Thyroid gland (tissue), 4 donors: ENCODE results near the gene CDHR5. TPM values are rescaled to one million over a fixed set of nuclear protein-coding genes. Genes with fewer than 3 reads are reported as not detected.
A peak's percentile ranks its signal among the peaks of the same experiment; 100 is the strongest.

ENCODE experiments used
- DNase-seq, 2 donors: peaks; one replicate each; pipeline ENCODE4 v3.0.0-alpha.2; 2019
- H3K27ac ChIP-seq, 3 donors: fragments of 200-600 bp; sonication (generic); 1 replicate in 2 of 3; 2 replicates in 1 of 3; pipeline ENCODE4 v1.5.1; 2016 to 2019; ENCODE audit warnings: mild to moderate bottlenecking in 1 of 3, moderate library complexity in 1 of 3
- H3K27me3 ChIP-seq: fragments of 200-600 bp; sonication (generic); one replicate; pipeline ENCODE4 v1.5.1; 2019
- H3K36me3 ChIP-seq, 2 donors: fragments of 200-600 bp; sonication (generic); one replicate each; pipeline ENCODE4 v1.5.1; 2016 to 2019
- H3K4me1 ChIP-seq, 2 donors: fragments of 200-600 bp; sonication (generic); one replicate each; pipeline ENCODE4 v1.5.1; 2017 to 2019
- H3K4me3 ChIP-seq, 3 donors: fragments of 200-600 bp; sonication (generic); replicated peaks in 1 of 3; 1 replicate in 2 of 3; 2 replicates in 1 of 3; pipeline ENCODE4 v1.5.1; 2016; ENCODE audit warnings: mild to moderate bottlenecking in 1 of 3
- H3K9me3 ChIP-seq: fragments of 200-600 bp; sonication (generic); one replicate; pipeline ENCODE4 v1.5.1; 2017
- POLR2A ChIP-seq, 2 donors: fragments of 450-650 bp; IDR thresholded peaks; one replicate each; pipeline ENCODE4 v1.6.1; 2017; ENCODE audit warnings: antibody characterized with exemption in 2 of 2, mild to moderate bottlenecking in 2 of 2, moderate library complexity in 1 of 2
- whole genome bisulfite sequencing, 2 donors: methylation state at CpG; one replicate each; pipeline ENCODE4 v1.1.5; 2017; 5-methylcytosine and 5-hydroxymethylcytosine counted together
- intact Hi-C: fragments of 100-400 bp; cut with DNase I; formaldehyde crosslinking; loops from one replicate; pipeline ENCODE4 v1.15.1; 2023
- total RNA-seq, 4 donors: library from RNA; depleted of rRNA; stranded (reverse); fragments of >200 nt; gene quantifications; one replicate each; pipeline ENCODE4 v1.2.3, GENCODE V29; 2016
- TF ChIP-seq, protein P1 (sequence below), 6 experiments: fragments of 200-600 bp in 3 of 6; fragments of 450-650 bp in 3 of 6; sonication (generic) in 3 of 6; IDR thresholded peaks; one replicate each; pipeline ENCODE4 v1.5.1; 2016 to 2019; ENCODE audit warnings: antibody characterized with exemption in 6 of 6, mild to moderate bottlenecking in 2 of 6, inconsistent platforms in 1 of 6, moderate library complexity in 1 of 6

Gene CDHR5
- total RNA-seq, 4 donors from 2014 or later, result not detected

DNA sequence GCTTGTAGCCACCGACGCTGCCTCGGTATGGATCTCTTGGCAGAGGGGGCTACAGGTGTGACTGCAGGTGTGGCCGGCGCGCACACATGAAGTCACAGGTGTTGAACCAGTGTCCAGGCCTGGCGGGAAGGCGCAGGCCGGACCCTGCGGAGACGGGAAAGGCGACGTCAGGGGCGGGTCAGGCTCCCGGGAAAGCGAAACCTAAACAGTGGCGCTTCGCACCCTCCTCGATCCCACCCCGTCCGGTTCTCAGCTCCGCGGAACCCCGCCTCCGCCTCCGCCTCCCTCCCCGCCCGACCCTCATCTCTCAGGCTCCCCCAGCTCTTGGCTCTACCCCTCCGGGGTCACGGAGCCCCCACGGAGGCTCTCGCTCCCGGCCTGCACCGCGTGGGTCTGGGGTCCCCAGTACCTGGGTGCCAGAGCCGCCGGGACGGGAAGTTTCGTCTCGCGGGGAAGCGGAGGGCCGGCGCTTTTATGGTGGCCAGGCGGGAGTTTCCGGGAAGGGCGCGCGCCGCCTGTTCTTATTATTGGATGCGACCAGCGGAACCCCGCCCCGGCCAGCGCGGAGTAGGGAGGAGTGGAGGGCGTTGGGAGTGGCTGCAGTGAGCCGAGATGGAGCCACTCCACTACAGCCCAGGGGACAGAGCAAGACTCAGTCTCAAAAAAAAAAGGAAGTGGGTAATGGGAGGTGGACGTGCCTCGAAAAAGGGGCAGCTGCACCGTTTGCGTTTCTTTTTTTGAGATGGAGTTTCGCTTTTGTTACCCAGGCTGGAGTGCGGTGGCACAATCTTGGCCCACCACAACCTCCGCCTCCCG, 9.0 kb downstream of the CDHR5 start, which contains the start of gene IRF7:
Gene IRF7 (minus strand): TSS at position 447 of the 816 bp plus-strand sequence. CDS start 586 bp downstream, outside the sequence.
- peak; percentile 98 for DNase-seq
- 8% methylated on average over 36 to 37 of the region's 66 CpGs for WGBS, 2 donors
- peaks cover 23 to 27% of the 10 kb centered on the region in 2 donors for H3K36me3 ChIP-seq
- H3K27ac ChIP-seq, result peak within 1 kb of the TSS; percentile 73 to 94 (median 78)
- peak within 1 kb of the TSS; percentile 39 to 74 (median 58) for H3K4me3 ChIP-seq
- intact Hi-C loops, result no loop called here
- H3K27me3 ChIP-seq, result no peaks in the 10 kb centered on the region
- no peaks in the 10 kb centered on the region for H3K9me3 ChIP-seq
- TF ChIP-seq, protein P1, sequence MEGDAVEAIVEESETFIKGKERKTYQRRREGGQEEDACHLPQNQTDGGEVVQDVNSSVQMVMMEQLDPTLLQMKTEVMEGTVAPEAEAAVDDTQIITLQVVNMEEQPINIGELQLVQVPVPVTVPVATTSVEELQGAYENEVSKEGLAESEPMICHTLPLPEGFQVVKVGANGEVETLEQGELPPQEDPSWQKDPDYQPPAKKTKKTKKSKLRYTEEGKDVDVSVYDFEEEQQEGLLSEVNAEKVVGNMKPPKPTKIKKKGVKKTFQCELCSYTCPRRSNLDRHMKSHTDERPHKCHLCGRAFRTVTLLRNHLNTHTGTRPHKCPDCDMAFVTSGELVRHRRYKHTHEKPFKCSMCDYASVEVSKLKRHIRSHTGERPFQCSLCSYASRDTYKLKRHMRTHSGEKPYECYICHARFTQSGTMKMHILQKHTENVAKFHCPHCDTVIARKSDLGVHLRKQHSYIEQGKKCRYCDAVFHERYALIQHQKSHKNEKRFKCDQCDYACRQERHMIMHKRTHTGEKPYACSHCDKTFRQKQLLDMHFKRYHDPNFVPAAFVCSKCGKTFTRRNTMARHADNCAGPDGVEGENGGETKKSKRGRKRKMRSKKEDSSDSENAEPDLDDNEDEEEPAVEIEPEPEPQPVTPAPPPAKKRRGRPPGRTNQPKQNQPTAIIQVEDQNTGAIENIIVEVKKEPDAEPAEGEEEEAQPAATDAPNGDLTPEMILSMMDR (IDR thresholded peaks at IDR 0.05), result no peak
- TF ChIP-seq POLR2A (IDR thresholded peaks at IDR 0.05), result peak in 1 of 2 donors; percentile 87
- peaks cover 22 to 27% of the 10 kb centered on the region in 2 donors for H3K4me1 ChIP-seq

DNA sequence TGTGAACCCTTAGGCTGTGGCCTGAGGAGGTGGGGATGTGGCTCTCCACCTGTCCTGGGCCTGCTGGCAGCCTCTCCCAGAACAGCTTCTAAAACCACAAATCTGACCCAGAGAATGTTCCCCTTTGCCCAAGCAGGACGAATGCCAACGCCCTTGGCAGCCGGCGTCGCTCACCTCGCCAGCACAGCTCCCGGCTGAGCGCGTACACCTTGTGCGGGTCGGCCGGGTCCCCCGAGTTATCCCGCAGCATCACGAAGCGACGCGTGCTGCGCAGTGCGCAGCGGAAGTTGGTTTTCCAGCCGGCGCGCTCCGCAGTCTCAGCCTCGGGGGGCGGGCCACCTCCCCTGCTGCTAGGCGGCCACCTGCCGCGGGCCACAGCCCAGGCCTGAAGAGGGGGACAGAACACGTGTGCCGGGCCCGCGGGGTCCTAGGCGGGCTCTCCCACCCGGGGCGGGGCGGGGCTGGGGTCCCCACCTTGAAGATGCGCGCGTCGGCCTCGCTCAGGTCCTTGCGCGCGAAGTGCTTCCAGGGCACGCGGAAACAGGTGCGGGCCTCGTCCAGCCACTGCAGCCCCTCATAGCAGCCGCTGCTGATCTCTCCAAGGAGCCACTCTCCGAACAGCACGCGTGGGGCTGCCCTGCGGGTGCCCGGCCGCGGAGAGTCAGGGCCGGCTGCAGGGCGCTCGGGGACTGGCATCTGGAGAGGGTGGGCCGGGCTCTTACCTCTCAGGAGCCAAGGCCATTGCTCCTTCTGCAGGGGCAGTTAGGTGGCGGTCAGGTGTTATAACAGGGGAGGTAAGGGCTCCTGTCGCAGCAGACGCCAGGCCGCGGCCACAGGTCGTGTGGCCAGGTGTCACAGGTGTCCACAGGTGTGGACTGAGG, 9.9 kb downstream of the CDHR5 start:
- TF ChIP-seq POLR2A (IDR thresholded peaks at IDR 0.05), result no peak
- TF ChIP-seq, protein P1 (IDR thresholded peaks at IDR 0.05), result no peak
- no peaks in the 10 kb centered on the region for H3K27me3 ChIP-seq
- H3K4me3 ChIP-seq, result peak overlapping the region; percentile 39 to 74 (median 58)
- peaks cover 32 to 36% of the 10 kb centered on the region in 2 donors for H3K36me3 ChIP-seq
- no peaks in the 10 kb centered on the region for H3K9me3 ChIP-seq
- peak overlapping the region; percentile 73 to 94 (median 78) for H3K27ac ChIP-seq
- intact Hi-C loops, result loop anchor here (5.0 kb wide), 1 partner anchor 53 kb away; the partner anchor contains the start of genes LMNTD2 and RASSF7
- 53 to 60% methylated on average over 1 to 50 of the region's 68 CpGs for WGBS, 2 donors
- DNase-seq, result peak; percentile 85
- peaks cover 22 to 27% of the 10 kb centered on the region in 2 donors for H3K4me1 ChIP-seq

- Histone ChIP-seq H3K4me3 (no peak overlapping the region), H3K9me3 (no peaks in the 10 kb centered on the region), H3K4me1 (peaks cover 22 to 27% of the 10 kb centered on the region in 2 donors), H3K27me3 (no peaks in the 10 kb centered on the region), H3K27ac (peak overlapping the region in 2 of 3 donors; percentile 73 to 94), H3K36me3 (peaks cover 39 to 43% of the 10 kb centered on the region in 2 donors)
- TF ChIP-seq, protein P1 (IDR thresholded peaks at IDR 0.05), result no peak
- no peak for TF ChIP-seq POLR2A (IDR thresholded peaks at IDR 0.05)
- intact Hi-C loops, result loop anchor here (5.0 kb wide), 1 partner anchor 52 kb away; the partner anchor contains the start of genes LMNTD2 and RASSF7
- DNase-seq, result no peak
- WGBS, 2 donors, result 67 to 86% methylated on average over 6 to 10 of the region's 14 CpGs
Observed at GRCh38 chr11:614021-614622, 10.6 kb downstream of the CDHR5 start.

- peak; percentile 52 to 68 for DNase-seq
- no peaks in the 10 kb centered on the region for H3K9me3 ChIP-seq
- H3K36me3 ChIP-seq, result peaks cover 41 to 50% of the 10 kb centered on the region in 2 donors
- WGBS, 2 donors, result 60 to 79% methylated on average over 12 to 25 of the region's 36 CpGs
- intact Hi-C loops, result loop anchor here (5.0 kb wide), 1 partner anchor 51 kb away; the partner anchor contains the start of genes LMNTD2 and RASSF7
- H3K27ac ChIP-seq, result peak overlapping the region in 2 of 3 donors; percentile 73 to 94
- no peak for TF ChIP-seq POLR2A (IDR thresholded peaks at IDR 0.05)
- peaks cover 22 to 27% of the 10 kb centered on the region in 2 donors for H3K4me1 ChIP-seq
- no peaks in the 10 kb centered on the region for H3K27me3 ChIP-seq
- no peak overlapping the region for H3K4me3 ChIP-seq
Observed at GRCh38 chr11:613369-613968, 11.3 kb downstream of the CDHR5 start.
